Measurements from ENCODE around the gene CYTH2. TPM values are rescaled to one million over a fixed set of nuclear protein-coding genes. Genes with fewer than 3 reads are reported as not detected.

The CYTH2 gene
- total RNA-seq, 1 donor from 2014 or later, result 83.5 TPM

GRCh38 chr19:48448563-48448962 lies 20.6 kb upstream of the CYTH2 start:
- peaks cover 47 to 50% of the 10 kb centered on the region in 2 donors for H3K36me3 ChIP-seq
- H3K4me3 ChIP-seq, result no peak overlapping the region
- intact Hi-C loops (cut with DNase I), result loop anchor here (5.0 kb wide), 1 partner anchor 134 kb away; no protein-coding TSS in a partner anchor
- H3K9me3 ChIP-seq, result no peaks in the 10 kb centered on the region
- no peak for DNase-seq (ENCODE audit: low spot score in 2 of 2)
- no peak overlapping the region for H3K27ac ChIP-seq
- H3K4me1 ChIP-seq, result peaks cover 3 to 15% of the 10 kb centered on the region in 2 donors
- H3K27me3 ChIP-seq, result no peaks in the 10 kb centered on the region
- no peak for TF ChIP-seq CTCF (IDR thresholded peaks at IDR 0.05)

- H3K36me3 ChIP-seq, result peaks cover 47 to 64% of the 10 kb centered on the region in 2 donors
- TF ChIP-seq CTCF (IDR thresholded peaks at IDR 0.05), result no peak
- no peaks in the 10 kb centered on the region for H3K9me3 ChIP-seq
- H3K27ac ChIP-seq, result no peak overlapping the region
- intact Hi-C loops (cut with DNase I), result no loop called here
- no peak for DNase-seq (ENCODE audit: low spot score in 2 of 2)
- no peaks in the 10 kb centered on the region for H3K27me3 ChIP-seq
- H3K4me1 ChIP-seq, result no peaks in the 10 kb centered on the region
- no peak overlapping the region for H3K4me3 ChIP-seq
Observed at GRCh38 chr19:48450441-48450840, 18.7 kb upstream of the CYTH2 start.

- DNase-seq (ENCODE audit: low spot score in 2 of 2), result no peak
- H3K4me1 ChIP-seq, result no peaks in the 10 kb centered on the region
- H3K4me3 ChIP-seq, result no peak overlapping the region
- no peaks in the 10 kb centered on the region for H3K9me3 ChIP-seq
- intact Hi-C loops (cut with DNase I), result no loop called here
- TF ChIP-seq CTCF (IDR thresholded peaks at IDR 0.05), result no peak
- peaks cover 47 to 68% of the 10 kb centered on the region in 2 donors for H3K36me3 ChIP-seq
- H3K27ac ChIP-seq, result no peak overlapping the region
- no peaks in the 10 kb centered on the region for H3K27me3 ChIP-seq
Observed at GRCh38 chr19:48450863-48451262, 18.3 kb upstream of the CYTH2 start.

GRCh38 chr19:48451624-48452023 lies 17.5 kb upstream of the CYTH2 start:
- Histone ChIP-seq H3K4me3 (no peak overlapping the region), H3K27ac (no peak overlapping the region), H3K9me3 (no peaks in the 10 kb centered on the region), H3K4me1 (no peaks in the 10 kb centered on the region), H3K36me3 (peaks cover 47 to 74% of the 10 kb centered on the region in 2 donors), H3K27me3 (no peaks in the 10 kb centered on the region)
- no peak for TF ChIP-seq CTCF (IDR thresholded peaks at IDR 0.05)
- intact Hi-C loops (cut with DNase I), result no loop called here
- no peak for DNase-seq (ENCODE audit: low spot score in 2 of 2)

GRCh38 chr19:48452289-48453190 lies 16.6 kb upstream of the CYTH2 start:
- intact Hi-C loops (cut with DNase I), result no loop called here
- DNase-seq (ENCODE audit: low spot score in 2 of 2), result no peak
- Histone ChIP-seq H3K9me3 (no peaks in the 10 kb centered on the region), H3K4me3 (no peak overlapping the region), H3K36me3 (peaks cover 47 to 77% of the 10 kb centered on the region in 2 donors), H3K27me3 (no peaks in the 10 kb centered on the region), H3K27ac (no peak overlapping the region), H3K4me1 (no peaks in the 10 kb centered on the region)
- no peak for TF ChIP-seq CTCF (IDR thresholded peaks at IDR 0.05)

Data from ascending aorta (tissue), 2 donors.